SU-DHL-6 (cell line): ENCODE data around the gene SCD5.

Source experiments
- H2AFZ ChIP-seq: fragments of 200-600 bp; sonication (generic); 2 replicates; pipeline ENCODE4 v1.6.1; 2014; ENCODE audit warnings: low read depth, mild to moderate bottlenecking, moderate library complexity, mixed read lengths, antibody characterized with exemption, low read length; ENCODE audit not compliant: severe bottlenecking
- H3F3A ChIP-seq: fragments of 200-600 bp; shearing (Covaris generic); 2 replicates; pipeline ENCODE4 v1.6.0; 2016; ENCODE audit warnings: antibody characterized with exemption, mild to moderate bottlenecking; ENCODE audit not compliant: insufficient read depth
- H3K27ac ChIP-seq: fragments of 200-600 bp; sonication (generic); 2 replicates; pipeline ENCODE4 v1.5.1; 2016; ENCODE audit warnings: low read depth, mild to moderate bottlenecking, low read length, moderate library complexity, mixed read lengths
- H3K27me3 ChIP-seq: fragments of 200-600 bp; sonication (generic), shearing (Covaris generic); 2 replicates; pipeline ENCODE4 v1.6.0; 2014; ENCODE audit warnings: mild to moderate bottlenecking, low read length
- H3K36me3 ChIP-seq: fragments of 200-600 bp; sonication (generic); 2 replicates; pipeline ENCODE4 v1.6.1; 2014; ENCODE audit warnings: mild to moderate bottlenecking, low read length, mixed read lengths
- H3K4me2 ChIP-seq: fragments of 300-600, 200-600 bp; shearing (Covaris generic), sonication (generic); 2 replicates; pipeline ENCODE4 v1.6.0; 2014; ENCODE audit warnings: low read length, low read depth, mild to moderate bottlenecking; ENCODE audit not compliant: poor library complexity, severe bottlenecking
- H3K4me3 ChIP-seq: fragments of 200-600 bp; sonication (generic); 2 replicates; pipeline ENCODE4 v1.5.1; 2014; ENCODE audit warnings: antibody characterized with exemption, low read length, mild to moderate bottlenecking, mixed read lengths; ENCODE audit not compliant: insufficient read depth, poor library complexity, severe bottlenecking
- H3K79me2 ChIP-seq: fragments of 200-600 bp; sonication (generic); 2 replicates; pipeline ENCODE4 v1.6.1; 2014; ENCODE audit warnings: mild to moderate bottlenecking, low read length, moderate library complexity; ENCODE audit not compliant: insufficient read depth
- H3K9ac ChIP-seq: fragments of 200-600 bp; sonication (generic); 2 replicates; pipeline ENCODE4 v1.7.0; 2014; ENCODE audit warnings: mild to moderate bottlenecking, low read length
- H3K9me2 ChIP-seq: fragments of 200-600 bp; sonication (generic); replicated peaks from 2 replicates; pipeline ENCODE4 v1.6.1; 2014; ENCODE audit warnings: low read length; ENCODE audit not compliant: insufficient read depth
- H3K9me3 ChIP-seq: fragments of 200-600 bp; sonication (generic); 2 replicates; pipeline ENCODE4 v1.6.1; 2014; ENCODE audit warnings: low read length, mixed read lengths; ENCODE audit not compliant: insufficient read depth
- H4K20me1 ChIP-seq: fragments of 200-600 bp; sonication (generic); 2 replicates; pipeline ENCODE4 v1.6.1; 2014; ENCODE audit warnings: low read depth, mild to moderate bottlenecking, antibody characterized with exemption, low read length, moderate library complexity, mixed read lengths
- EZH2phosphoT487 ChIP-seq: fragments of 200-600 bp; sonication (generic), shearing (Covaris generic); conservative IDR thresholded peaks from 2 replicates; pipeline ENCODE4 v1.6.1; 2018; ENCODE audit warnings: mild to moderate bottlenecking, antibody characterized with exemption, low read length, moderate library complexity, mixed read lengths
- TF ChIP-seq, protein P1 (sequence below): fragments of 200-600 bp; sonication (generic); IDR thresholded peaks from one replicate; pipeline ENCODE4 v1.5.1; 2017; ENCODE audit warnings: antibody characterized with exemption, mild to moderate bottlenecking, low read length, moderate library complexity; ENCODE audit not compliant: insufficient read depth, poor library complexity, severe bottlenecking

Gene SCD5

DNA sequence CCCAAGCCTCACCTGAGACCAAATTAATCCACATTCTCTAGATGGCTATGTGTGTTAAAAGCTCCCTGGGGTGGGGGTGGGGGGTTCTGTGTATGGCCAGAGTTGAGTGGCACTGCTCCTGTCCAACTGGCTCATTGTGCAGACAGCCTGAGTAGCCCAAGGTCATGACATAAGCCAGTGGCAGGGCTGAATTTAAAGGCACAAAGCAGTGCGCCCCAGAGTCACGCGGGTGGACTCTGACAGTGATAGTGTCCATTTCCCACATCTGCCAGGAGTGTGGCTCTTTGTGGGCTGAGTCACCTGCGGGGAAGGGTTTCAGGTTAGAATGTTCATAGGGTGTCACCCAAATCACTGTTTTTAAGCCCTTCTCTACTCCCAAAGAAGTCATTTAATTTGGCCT is 45.4 kb downstream of the SCD5 start:
- TF ChIP-seq, protein P1, sequence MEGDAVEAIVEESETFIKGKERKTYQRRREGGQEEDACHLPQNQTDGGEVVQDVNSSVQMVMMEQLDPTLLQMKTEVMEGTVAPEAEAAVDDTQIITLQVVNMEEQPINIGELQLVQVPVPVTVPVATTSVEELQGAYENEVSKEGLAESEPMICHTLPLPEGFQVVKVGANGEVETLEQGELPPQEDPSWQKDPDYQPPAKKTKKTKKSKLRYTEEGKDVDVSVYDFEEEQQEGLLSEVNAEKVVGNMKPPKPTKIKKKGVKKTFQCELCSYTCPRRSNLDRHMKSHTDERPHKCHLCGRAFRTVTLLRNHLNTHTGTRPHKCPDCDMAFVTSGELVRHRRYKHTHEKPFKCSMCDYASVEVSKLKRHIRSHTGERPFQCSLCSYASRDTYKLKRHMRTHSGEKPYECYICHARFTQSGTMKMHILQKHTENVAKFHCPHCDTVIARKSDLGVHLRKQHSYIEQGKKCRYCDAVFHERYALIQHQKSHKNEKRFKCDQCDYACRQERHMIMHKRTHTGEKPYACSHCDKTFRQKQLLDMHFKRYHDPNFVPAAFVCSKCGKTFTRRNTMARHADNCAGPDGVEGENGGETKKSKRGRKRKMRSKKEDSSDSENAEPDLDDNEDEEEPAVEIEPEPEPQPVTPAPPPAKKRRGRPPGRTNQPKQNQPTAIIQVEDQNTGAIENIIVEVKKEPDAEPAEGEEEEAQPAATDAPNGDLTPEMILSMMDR: no peak
- TF ChIP-seq EZH2phosphoT487: no peak
- H3F3A ChIP-seq: no peaks in the 10 kb centered on the region
- H3K36me3 ChIP-seq: no peaks in the 10 kb centered on the region
- no peaks in the 10 kb centered on the region for H3K27me3 ChIP-seq
- no peaks in the 10 kb centered on the region for H4K20me1 ChIP-seq
- no peak overlapping the region for H3K4me3 ChIP-seq
- H3K27ac ChIP-seq: no peak overlapping the region
- no peak overlapping the region for H2AFZ ChIP-seq
- no peaks in the 10 kb centered on the region for H3K79me2 ChIP-seq
- no peak overlapping the region for H3K4me2 ChIP-seq
- no peaks in the 10 kb centered on the region for H3K9me2 ChIP-seq
- H3K9ac ChIP-seq: no peak overlapping the region
- no peaks in the 10 kb centered on the region for H3K9me3 ChIP-seq

DNA sequence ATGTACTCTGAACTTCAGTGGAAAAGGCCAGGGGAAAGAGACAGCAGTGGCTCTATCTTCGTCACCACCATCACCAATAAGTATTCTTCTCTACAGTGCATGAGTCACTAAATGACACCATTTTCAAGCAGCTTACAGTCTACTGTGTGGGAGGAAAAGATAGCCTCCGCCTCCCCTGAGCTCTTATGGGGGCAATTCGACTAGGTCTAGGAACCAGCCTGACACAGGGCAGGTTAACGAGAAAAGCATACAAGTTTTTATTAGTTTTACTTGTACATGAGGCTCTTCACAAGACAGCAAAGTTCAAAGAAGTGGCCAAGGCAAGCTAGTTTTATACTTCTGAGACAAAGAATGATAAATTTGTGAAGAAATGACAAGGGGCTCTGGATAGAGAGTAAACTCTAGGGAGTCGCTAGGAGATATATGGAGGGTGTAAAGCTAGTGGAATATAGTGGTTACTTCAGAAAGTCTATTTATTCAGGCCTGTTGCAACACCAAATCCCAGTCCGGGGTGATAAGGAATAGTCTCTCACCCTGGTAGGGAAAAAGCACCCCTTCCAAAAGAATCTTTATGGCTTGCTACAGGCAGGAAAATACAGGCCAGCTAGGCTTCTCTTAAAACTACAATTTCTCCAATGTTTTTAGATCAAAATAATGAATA is 49.7 kb downstream of the SCD5 start:
- no peaks in the 10 kb centered on the region for H3K9me2 ChIP-seq
- H3K79me2 ChIP-seq: no peaks in the 10 kb centered on the region
- no peak overlapping the region for H3K4me2 ChIP-seq
- no peak for TF ChIP-seq EZH2phosphoT487
- TF ChIP-seq, protein P1: no peak
- no peak overlapping the region for H2AFZ ChIP-seq
- H3F3A ChIP-seq: no peaks in the 10 kb centered on the region
- H3K36me3 ChIP-seq: no peaks in the 10 kb centered on the region
- no peak overlapping the region for H3K27ac ChIP-seq
- no peaks in the 10 kb centered on the region for H4K20me1 ChIP-seq
- no peak overlapping the region for H3K4me3 ChIP-seq
- no peaks in the 10 kb centered on the region for H3K9me3 ChIP-seq
- H3K27me3 ChIP-seq: no peaks in the 10 kb centered on the region
- H3K9ac ChIP-seq: no peak overlapping the region

DNA sequence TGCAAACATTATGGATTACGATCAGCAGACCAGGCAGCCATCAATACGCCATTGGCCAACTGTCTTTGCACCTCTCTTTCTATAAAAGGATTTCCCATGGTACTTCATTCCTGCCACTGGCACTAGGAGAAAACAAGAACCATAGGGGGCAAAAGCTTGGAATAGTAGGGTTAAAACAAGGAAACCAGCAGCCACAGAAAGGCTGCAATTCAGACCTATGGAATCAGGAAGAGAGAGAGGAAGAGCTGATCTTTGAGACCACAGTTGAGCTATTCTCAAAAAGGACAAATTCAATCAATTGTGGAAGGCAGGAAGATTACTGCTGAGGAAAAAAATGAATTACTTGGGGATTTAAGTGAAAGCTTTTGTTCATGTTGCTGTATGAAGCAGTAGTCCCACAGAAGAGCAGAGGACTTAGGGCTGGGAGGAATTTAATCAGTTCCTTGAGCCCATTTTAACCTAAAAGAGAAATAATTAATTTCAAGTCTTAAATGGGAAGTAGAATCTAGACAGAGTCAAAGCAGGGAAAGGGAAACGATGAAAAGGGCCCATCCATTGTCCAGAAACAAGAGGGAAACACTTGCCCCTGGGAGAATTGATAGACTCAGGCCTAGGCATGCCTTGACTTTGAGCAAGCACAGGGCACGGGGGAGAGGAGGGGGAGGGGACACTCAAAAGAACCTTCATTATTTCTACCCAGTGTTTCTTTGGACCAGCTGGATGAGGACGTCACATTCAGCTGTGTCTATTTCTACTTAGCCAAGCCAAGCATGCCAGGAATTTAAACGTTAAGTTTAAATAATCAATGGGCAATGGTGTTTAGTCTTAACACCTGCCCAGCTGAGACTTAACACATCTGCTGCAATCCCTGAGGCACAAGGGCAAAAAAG is 50.7 kb downstream of the SCD5 start:
- Histone ChIP-seq H3F3A (no peaks in the 10 kb centered on the region), H3K9me2 (no peaks in the 10 kb centered on the region), H3K9me3 (no peaks in the 10 kb centered on the region), H3K9ac (no peak overlapping the region), H3K79me2 (no peaks in the 10 kb centered on the region), H2AFZ (no peak overlapping the region), H3K4me3 (no peak overlapping the region), H3K36me3 (no peaks in the 10 kb centered on the region), H3K27ac (no peak overlapping the region), H3K27me3 (no peaks in the 10 kb centered on the region), H3K4me2 (no peak overlapping the region), H4K20me1 (no peaks in the 10 kb centered on the region)
- TF ChIP-seq EZH2phosphoT487: no peak
- TF ChIP-seq, protein P1: no peak
